SK-N-SH (cell line): ENCODE data around the gene SPTLC1. TPM values are rescaled to one million over a fixed set of nuclear protein-coding genes. Genes with fewer than 3 reads are reported as not detected.
"Not testable (repeated sequence)": the region's sequence is repeated elsewhere in the genome, so short reads cannot be mapped to it uniquely, and the experiment has no call there.

ENCODE experiments used
- CTCF ChIA-PET: fragments of 300-600, 350-600 bp; formaldehyde crosslinking; extraction: SDS; loops from one replicate; lab custom pipeline; 2021; lab: Yijun Ruan, JAX
- POLR2A ChIA-PET: fragments of 350-600 bp; sonication (Branson Sonifier 250); formaldehyde crosslinking; extraction: SDS; loops from one replicate; lab custom pipeline; 2020; ENCODE audit warnings: antibody characterized with exemption, inconsistent platforms; lab: Yijun Ruan, JAX
- DNase-seq: peaks from one replicate; pipeline ENCODE4 v3.0.0; 2012
- H2AFZ ChIP-seq: fragments of 200-600 bp; sonication (generic); 2 replicates; pipeline ENCODE4 v1.8.1; 2016; ENCODE audit warnings: antibody characterized with exemption, mild to moderate bottlenecking, low read depth
- H3F3A ChIP-seq: fragments of 200-600 bp; sonication (generic); replicated peaks from 2 replicates; pipeline ENCODE3; 2016; ENCODE audit warnings: antibody characterized with exemption, mild to moderate bottlenecking; ENCODE audit not compliant: insufficient read depth
- H3K27ac ChIP-seq, 2 experiments: fragments of 200-500 bp in 1 of 2; fragments of 200-600 bp in 1 of 2; sonication (Bioruptor generic) in 1 of 2; sonication (generic), shearing (Covaris generic) in 1 of 2; 2 replicates each; pipeline versions ENCODE4 v1.5.1 to v1.6.1; 2014 to 2016; ENCODE audit warnings: low read depth in 2 of 2, inconsistent platforms in 1 of 2, low read length in 1 of 2, mild to moderate bottlenecking in 1 of 2, mixed read lengths in 1 of 2
- H3K27me3 ChIP-seq: fragments of 200-600 bp; sonication (generic), shearing (Covaris generic); 2 replicates; pipeline ENCODE4 v1.6.1; 2016; ENCODE audit warnings: mixed run types; ENCODE audit not compliant: insufficient read depth
- H3K36me3 ChIP-seq, 2 experiments: fragments of 200-500 bp in 1 of 2; fragments of 200-600 bp in 1 of 2; sonication (Bioruptor generic) in 1 of 2; sonication (generic) in 1 of 2; replicated peaks in 1 of 2; 2 replicates each; pipeline versions ENCODE3 to v1.5.1; 2014 to 2016; ENCODE audit warnings: low read length in 1 of 2, mild to moderate bottlenecking in 1 of 2; ENCODE audit not compliant: insufficient read depth in 2 of 2, control insufficient read depth in 1 of 2
- H3K4me1 ChIP-seq, 2 experiments: fragments of 200-500 bp in 1 of 2; fragments of 200-600 bp in 1 of 2; sonication (Bioruptor generic) in 1 of 2; sonication (generic), shearing (Covaris generic) in 1 of 2; 2 replicates each; pipeline versions ENCODE4 v1.5.1 to v1.6.1; 2014 to 2016; ENCODE audit warnings: low read depth in 1 of 2, low read length in 1 of 2, mixed run types in 1 of 2; ENCODE audit not compliant: insufficient read depth in 2 of 2, control insufficient read depth in 1 of 2
- H3K4me2 ChIP-seq: fragments of 200-600 bp; sonication (generic), shearing (Covaris generic); 2 replicates; pipeline ENCODE4 v1.6.1; 2017; ENCODE audit warnings: mixed run types
- H3K4me3 ChIP-seq, 2 experiments: fragments of 200-500 bp in 1 of 2; fragments of 200-600 bp in 1 of 2; sonication (Bioruptor generic) in 1 of 2; sonication (generic), shearing (Covaris generic) in 1 of 2; 2 replicates each; pipeline versions ENCODE4 v1.5.1 to v1.8.1; 2014 to 2016; ENCODE audit warnings: low read depth in 2 of 2, inconsistent platforms in 1 of 2, low read length in 1 of 2, mild to moderate bottlenecking in 1 of 2, mixed read lengths in 1 of 2, moderate library complexity in 1 of 2
- H3K79me2 ChIP-seq: fragments of 200-600 bp; sonication (generic); 2 replicates; pipeline ENCODE4 v1.8.1; 2017; ENCODE audit warnings: mild to moderate bottlenecking; ENCODE audit not compliant: insufficient read depth
- H3K9ac ChIP-seq: fragments of 200-600 bp; sonication (generic); 2 replicates; pipeline ENCODE4 v1.6.1; 2017; ENCODE audit warnings: mixed run types
- H3K9me2 ChIP-seq: fragments of 200-600 bp; sonication (generic); 2 replicates; pipeline ENCODE4 v1.6.1; 2017; ENCODE audit warnings: mixed run types
- H3K9me3 ChIP-seq: fragments of 200-600 bp; sonication (generic); 2 replicates; pipeline ENCODE4 v1.6.1; 2017; ENCODE audit warnings: mixed run types, mild to moderate bottlenecking, moderate library complexity
- H4K20me1 ChIP-seq: fragments of 200-600 bp; sonication (generic); 2 replicates; pipeline ENCODE4 v1.6.1; 2017; ENCODE audit warnings: mild to moderate bottlenecking, mixed run types; ENCODE audit not compliant: insufficient read depth
- GATA2 ChIP-seq: sonication (generic); formaldehyde crosslinking; IDR thresholded peaks from 2 replicates; pipeline ENCODE4 v1.5.0; 2020; ENCODE audit warnings: mild to moderate bottlenecking, missing genetic modification reagents
- RAD21 ChIP-seq: IDR thresholded peaks from 2 replicates; pipeline ENCODE4 v1.6.1; 2012; ENCODE audit warnings: mild to moderate bottlenecking, low read length
- SMC3 ChIP-seq: IDR thresholded peaks from 2 replicates; pipeline ENCODE4 v1.6.1; 2012; ENCODE audit warnings: low read depth, low read length, improper control_type of control experiment
- TAF1 ChIP-seq: IDR thresholded peaks from 2 replicates; pipeline ENCODE4 v1.6.1; 2012; ENCODE audit warnings: low read depth, mild to moderate bottlenecking, low read length, moderate library complexity, borderline replicate concordance
- WGBS: methylation state at CpG from one replicate; pipeline ENCODE4 v1.1.6; 2017; ENCODE audit warnings: low lambda C conversion rate; 5-methylcytosine and 5-hydroxymethylcytosine counted together
- polyA plus RNA-seq, 3 experiments: library from polyadenylated mRNA; depleted of rRNA; stranded (reverse); fragments of >200 nt; gene quantifications; 2 replicates each; pipeline ENCODE4 v1.2.3, GENCODE V29; 2012
- TF ChIP-seq, protein P1 (sequence below): fragments of 200-600 bp; sonication (generic); IDR thresholded peaks from 2 replicates; pipeline ENCODE4 v1.6.1; 2017; ENCODE audit warnings: antibody characterized with exemption, mild to moderate bottlenecking, moderate library complexity
- TF ChIP-seq, protein P2 (sequence below): IDR thresholded peaks from 2 replicates; pipeline ENCODE4 v1.6.1; 2012; ENCODE audit warnings: mild to moderate bottlenecking, low read depth, low read length, moderate library complexity
- TF ChIP-seq, protein P3 (sequence below): IDR thresholded peaks from 2 replicates; pipeline ENCODE4; 2012

SPTLC1 gene
- polyA plus RNA-seq, 1 of the 3 experiments (the other 2 are of a cell fraction): 53.9 TPM

DNA sequence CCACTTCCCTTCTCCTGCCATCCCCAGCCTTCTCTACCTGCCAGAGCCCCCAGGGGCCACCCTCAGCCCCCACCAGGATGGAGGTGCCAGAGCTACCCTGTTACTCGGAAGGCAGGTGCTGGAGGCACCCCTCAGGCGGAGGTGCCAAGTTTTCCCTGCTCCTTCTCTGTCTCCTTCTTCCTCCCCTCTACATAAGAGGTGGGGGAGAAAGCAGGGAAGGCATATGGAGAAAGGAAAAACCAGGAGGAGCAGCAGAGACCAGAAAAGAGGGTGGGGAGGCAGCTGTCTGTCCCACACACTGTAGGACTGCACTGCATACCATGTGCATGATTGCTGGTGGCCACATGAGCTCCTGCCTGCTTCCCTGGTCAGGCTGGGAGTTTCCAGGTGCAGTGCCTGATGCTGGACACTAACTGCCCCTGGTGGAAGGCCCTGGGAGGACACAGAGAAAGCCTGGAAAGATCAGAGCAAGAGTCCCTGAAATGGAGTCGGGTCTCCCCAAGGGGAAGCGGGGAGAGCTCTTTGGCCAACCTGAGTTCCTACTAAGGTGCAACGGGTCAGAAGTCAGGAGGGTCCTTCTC, 23.8 kb upstream of the SPTLC1 start:
- DNase-seq, H2AFZ ChIP-seq, H3K9me3 ChIP-seq, H3K79me2 ChIP-seq, H3F3A ChIP-seq, H3K4me2 ChIP-seq, H3K36me3 ChIP-seq, H3K9ac ChIP-seq, H3K27me3 ChIP-seq, H3K9me2 ChIP-seq, H3K27ac ChIP-seq, POLR2A ChIA-PET, H4K20me1 ChIP-seq, H3K4me3 ChIP-seq: not testable (repeated sequence)
- CTCF ChIA-PET: interaction anchor here (0.6 to 5.1 kb wide), 50 partner anchors 9 to 652 kb away, joined by 3 to 94 read pairs (median 6); partner anchors contain the start of genes CENPP, NOL8 and SPTLC1
- 59% methylated on average over 2 of the region's 5 CpGs for WGBS
- peaks cover 4 to 20% of the 10 kb centered on the region in 2 experiments; a peak in 2 of 4 replicates for H3K4me1 ChIP-seq
- TF ChIP-seq, protein P1, sequence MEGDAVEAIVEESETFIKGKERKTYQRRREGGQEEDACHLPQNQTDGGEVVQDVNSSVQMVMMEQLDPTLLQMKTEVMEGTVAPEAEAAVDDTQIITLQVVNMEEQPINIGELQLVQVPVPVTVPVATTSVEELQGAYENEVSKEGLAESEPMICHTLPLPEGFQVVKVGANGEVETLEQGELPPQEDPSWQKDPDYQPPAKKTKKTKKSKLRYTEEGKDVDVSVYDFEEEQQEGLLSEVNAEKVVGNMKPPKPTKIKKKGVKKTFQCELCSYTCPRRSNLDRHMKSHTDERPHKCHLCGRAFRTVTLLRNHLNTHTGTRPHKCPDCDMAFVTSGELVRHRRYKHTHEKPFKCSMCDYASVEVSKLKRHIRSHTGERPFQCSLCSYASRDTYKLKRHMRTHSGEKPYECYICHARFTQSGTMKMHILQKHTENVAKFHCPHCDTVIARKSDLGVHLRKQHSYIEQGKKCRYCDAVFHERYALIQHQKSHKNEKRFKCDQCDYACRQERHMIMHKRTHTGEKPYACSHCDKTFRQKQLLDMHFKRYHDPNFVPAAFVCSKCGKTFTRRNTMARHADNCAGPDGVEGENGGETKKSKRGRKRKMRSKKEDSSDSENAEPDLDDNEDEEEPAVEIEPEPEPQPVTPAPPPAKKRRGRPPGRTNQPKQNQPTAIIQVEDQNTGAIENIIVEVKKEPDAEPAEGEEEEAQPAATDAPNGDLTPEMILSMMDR: peak; percentile 35; the same call in 1 of the 2 replicates

DNA sequence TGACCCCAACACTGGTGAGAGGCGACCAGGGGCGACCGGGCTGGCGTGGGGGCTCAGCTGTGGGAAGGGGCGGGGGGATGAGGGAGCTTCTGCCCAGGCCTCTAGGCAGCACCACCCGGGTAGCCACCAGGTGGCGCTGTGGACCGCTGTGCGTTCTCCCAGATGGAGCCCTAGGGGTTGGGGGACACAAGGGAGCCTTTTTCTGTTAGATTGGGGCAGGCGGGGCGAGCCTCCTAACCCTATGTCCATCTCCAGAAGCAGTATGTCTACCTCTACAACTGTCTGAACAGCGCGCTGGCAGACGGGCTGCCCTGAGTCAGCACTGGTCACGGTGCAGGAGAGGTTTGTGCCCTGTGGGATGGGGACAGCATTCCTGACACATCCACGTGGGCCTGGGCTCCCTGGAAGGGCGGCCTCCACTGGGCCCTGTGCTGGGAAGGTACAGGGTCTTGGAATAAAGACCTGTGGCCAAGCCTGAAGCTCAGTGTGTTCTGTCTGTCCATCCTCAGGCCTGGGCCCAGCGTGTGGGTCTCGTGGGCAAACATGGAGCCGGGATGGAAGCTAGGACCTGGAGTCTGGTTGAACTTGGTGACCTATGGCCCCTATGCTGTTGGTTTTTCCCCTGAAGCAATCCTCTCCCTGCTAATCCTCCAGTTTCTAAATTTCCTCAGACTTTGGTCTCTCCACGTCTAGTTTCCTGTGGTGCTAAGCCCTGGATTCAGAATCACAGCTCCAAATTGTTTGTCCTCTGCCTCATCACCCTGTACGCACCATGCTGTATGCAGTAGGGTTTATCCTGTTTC, 23.1 kb upstream of the SPTLC1 start:
- DNase-seq: peak; percentile 87
- no peaks in the 10 kb centered on the region for H3K27me3 ChIP-seq
- ChIA-PET POLR2A (no interaction called here), CTCF (interaction anchor here (0.6 to 5.1 kb wide), 45 partner anchors 10 to 511 kb away, joined by 3 to 94 read pairs (median 5); partner anchors contain the start of genes CENPP and NOL8)
- H3K27ac ChIP-seq: no peak overlapping the region
- 0 out of 2 replicates have a peak overlapping the region, but pooled peaks have one; percentile 46 for H2AFZ ChIP-seq
- peak overlapping the region in 1 of 2 experiments; percentile 37; a peak in 1 of 4 replicates for H3K4me3 ChIP-seq
- no peak overlapping the region for H3K9ac ChIP-seq
- no peaks in the 10 kb centered on the region for H4K20me1 ChIP-seq
- 84% methylated on average over 3 of the region's 22 CpGs for WGBS
- H3K36me3 ChIP-seq: no peaks in the 10 kb centered on the region
- no peak overlapping the region for H3K4me2 ChIP-seq
- H3K9me3 ChIP-seq: no peaks in the 10 kb centered on the region
- no peaks in the 10 kb centered on the region for H3F3A ChIP-seq
- H3K9me2 ChIP-seq: no peaks in the 10 kb centered on the region
- H3K79me2 ChIP-seq: no peaks in the 10 kb centered on the region
- TF ChIP-seq, protein P2, sequence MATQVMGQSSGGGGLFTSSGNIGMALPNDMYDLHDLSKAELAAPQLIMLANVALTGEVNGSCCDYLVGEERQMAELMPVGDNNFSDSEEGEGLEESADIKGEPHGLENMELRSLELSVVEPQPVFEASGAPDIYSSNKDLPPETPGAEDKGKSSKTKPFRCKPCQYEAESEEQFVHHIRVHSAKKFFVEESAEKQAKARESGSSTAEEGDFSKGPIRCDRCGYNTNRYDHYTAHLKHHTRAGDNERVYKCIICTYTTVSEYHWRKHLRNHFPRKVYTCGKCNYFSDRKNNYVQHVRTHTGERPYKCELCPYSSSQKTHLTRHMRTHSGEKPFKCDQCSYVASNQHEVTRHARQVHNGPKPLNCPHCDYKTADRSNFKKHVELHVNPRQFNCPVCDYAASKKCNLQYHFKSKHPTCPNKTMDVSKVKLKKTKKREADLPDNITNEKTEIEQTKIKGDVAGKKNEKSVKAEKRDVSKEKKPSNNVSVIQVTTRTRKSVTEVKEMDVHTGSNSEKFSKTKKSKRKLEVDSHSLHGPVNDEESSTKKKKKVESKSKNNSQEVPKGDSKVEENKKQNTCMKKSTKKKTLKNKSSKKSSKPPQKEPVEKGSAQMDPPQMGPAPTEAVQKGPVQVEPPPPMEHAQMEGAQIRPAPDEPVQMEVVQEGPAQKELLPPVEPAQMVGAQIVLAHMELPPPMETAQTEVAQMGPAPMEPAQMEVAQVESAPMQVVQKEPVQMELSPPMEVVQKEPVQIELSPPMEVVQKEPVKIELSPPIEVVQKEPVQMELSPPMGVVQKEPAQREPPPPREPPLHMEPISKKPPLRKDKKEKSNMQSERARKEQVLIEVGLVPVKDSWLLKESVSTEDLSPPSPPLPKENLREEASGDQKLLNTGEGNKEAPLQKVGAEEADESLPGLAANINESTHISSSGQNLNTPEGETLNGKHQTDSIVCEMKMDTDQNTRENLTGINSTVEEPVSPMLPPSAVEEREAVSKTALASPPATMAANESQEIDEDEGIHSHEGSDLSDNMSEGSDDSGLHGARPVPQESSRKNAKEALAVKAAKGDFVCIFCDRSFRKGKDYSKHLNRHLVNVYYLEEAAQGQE: no peak
- no peak for TF ChIP-seq GATA2 (CRISPR knock-in tag)
- TF ChIP-seq TAF1: no peak
- peak; percentile 72 for TF ChIP-seq RAD21
- peak; percentile 49 for TF ChIP-seq SMC3
- TF ChIP-seq, protein P1: peak; percentile 71
- TF ChIP-seq, protein P3, sequence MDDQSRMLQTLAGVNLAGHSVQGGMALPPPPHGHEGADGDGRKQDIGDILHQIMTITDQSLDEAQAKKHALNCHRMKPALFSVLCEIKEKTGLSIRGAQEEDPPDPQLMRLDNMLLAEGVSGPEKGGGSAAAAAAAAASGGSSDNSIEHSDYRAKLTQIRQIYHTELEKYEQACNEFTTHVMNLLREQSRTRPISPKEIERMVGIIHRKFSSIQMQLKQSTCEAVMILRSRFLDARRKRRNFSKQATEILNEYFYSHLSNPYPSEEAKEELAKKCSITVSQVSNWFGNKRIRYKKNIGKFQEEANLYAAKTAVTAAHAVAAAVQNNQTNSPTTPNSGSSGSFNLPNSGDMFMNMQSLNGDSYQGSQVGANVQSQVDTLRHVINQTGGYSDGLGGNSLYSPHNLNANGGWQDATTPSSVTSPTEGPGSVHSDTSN: no peak
- peaks cover 4 to 24% of the 10 kb centered on the region in 2 experiments; a peak in 2 of 4 replicates for H3K4me1 ChIP-seq
